ENCODE data around the gene NFIB.

DNA sequence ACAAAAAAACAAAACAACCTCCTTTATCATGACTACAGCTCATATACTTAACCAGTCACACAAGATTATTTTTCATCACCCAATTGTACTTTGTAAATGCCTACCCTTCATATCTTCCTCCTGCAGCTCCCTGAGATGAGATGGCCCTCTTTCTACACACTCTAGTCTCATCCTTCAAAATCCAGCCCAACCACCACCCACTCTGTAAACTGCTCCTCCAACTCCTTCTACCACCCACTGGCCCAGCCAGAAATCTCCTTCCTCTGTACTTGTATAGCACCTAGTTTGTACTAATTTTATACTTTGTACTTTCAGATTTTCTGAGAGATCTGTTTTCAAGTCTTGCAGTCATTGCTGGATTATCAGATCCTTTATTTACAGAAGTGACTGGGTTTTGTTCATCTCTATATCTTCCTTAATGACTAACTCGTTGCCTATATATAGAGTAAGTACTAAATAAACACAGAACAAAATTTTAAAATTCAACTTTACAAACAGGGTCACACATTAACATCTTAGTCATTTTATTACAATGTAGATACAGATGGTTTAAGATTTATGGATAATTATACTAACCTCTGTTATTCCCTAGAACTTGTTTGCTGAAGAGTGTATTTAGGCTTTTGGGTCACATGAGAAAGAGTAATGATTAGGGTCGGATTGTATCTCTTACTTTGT is 155.7 kb downstream of the NFIB start:
- TF ChIP-seq, protein P1, sequence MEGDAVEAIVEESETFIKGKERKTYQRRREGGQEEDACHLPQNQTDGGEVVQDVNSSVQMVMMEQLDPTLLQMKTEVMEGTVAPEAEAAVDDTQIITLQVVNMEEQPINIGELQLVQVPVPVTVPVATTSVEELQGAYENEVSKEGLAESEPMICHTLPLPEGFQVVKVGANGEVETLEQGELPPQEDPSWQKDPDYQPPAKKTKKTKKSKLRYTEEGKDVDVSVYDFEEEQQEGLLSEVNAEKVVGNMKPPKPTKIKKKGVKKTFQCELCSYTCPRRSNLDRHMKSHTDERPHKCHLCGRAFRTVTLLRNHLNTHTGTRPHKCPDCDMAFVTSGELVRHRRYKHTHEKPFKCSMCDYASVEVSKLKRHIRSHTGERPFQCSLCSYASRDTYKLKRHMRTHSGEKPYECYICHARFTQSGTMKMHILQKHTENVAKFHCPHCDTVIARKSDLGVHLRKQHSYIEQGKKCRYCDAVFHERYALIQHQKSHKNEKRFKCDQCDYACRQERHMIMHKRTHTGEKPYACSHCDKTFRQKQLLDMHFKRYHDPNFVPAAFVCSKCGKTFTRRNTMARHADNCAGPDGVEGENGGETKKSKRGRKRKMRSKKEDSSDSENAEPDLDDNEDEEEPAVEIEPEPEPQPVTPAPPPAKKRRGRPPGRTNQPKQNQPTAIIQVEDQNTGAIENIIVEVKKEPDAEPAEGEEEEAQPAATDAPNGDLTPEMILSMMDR (IDR thresholded peaks at IDR 0.05) = no peak
- TF ChIP-seq EP300 (IDR thresholded peaks at IDR 0.05) (no peak), POLR2A (IDR thresholded peaks at IDR 0.05) (no peak), POLR2AphosphoS5 (IDR thresholded peaks at IDR 0.05) (no peak)

Measured in gastroesophageal sphincter (tissue), 3 donors.